Measurements from ENCODE around the gene WASL. TPM values are rescaled to one million over a fixed set of nuclear protein-coding genes. Genes with fewer than 3 reads are reported as not detected.
A peak's percentile ranks its signal among the peaks of the same experiment; 100 is the strongest.

The WASL gene
- polyA plus RNA-seq, 6 donors from 2014 or later: 0.63 to 3.9 (median 3.3) TPM

DNA sequence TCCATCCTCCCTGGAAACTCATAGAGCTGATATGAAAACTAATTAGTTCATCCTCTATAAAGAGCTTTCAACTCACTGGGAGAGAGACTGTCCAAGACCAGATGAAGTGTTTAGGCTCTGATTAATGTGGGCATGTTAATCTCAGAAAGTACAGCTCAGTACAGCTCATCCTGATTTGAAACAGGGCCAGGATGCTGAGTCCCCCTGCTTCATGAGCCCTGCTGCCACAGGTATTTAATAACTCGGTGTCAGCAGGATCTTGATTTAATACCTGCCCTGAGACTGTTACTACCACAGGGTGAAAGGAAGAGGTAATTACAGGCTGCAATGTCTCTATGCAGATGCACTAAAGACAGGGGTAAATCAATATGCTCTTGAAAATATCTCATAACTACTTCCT is 82.3 kb downstream of the WASL start:
- peaks cover 9 to 33% (median 27%) of the 10 kb centered on the region in 3 donors for H3K27me3 Mint-ChIP-seq
- H3K36me3 Mint-ChIP-seq: no peaks in the 10 kb centered on the region
- H3K27ac Mint-ChIP-seq: no peak overlapping the region
- DNase-seq: no peak
- H3K4me1 Mint-ChIP-seq: no peaks in the 10 kb centered on the region
- ATAC-seq (ENCODE audit: low read depth in 2 of 2): no peak
- H3K4me3 Mint-ChIP-seq: no peak overlapping the region
- no peaks in the 10 kb centered on the region for H3K9me3 Mint-ChIP-seq

- peaks cover 9 to 37% (median 33%) of the 10 kb centered on the region in 3 donors for H3K27me3 Mint-ChIP-seq
Measured at GRCh38 chr7:123665896-123666295, 82.9 kb downstream of the WASL start.

GRCh38 chr7:123665157-123665556 is 83.6 kb downstream of the WASL start:
- H3K4me3 Mint-ChIP-seq: no peak overlapping the region
- H3K36me3 Mint-ChIP-seq: no peaks in the 10 kb centered on the region
- H3K27ac Mint-ChIP-seq: no peak overlapping the region
- peaks cover 14 to 42% (median 37%) of the 10 kb centered on the region in 3 donors for H3K27me3 Mint-ChIP-seq
- DNase-seq (no peak), ATAC-seq (ENCODE audit: low read depth in 2 of 2) (no peak)
- no peaks in the 10 kb centered on the region for H3K4me1 Mint-ChIP-seq
- H3K9me3 Mint-ChIP-seq: no peaks in the 10 kb centered on the region

More at GRCh38 chr7:123665896-123666295, 82.9 kb downstream of the WASL start:
- Mint-ChIP-seq H3K4me3 (no peak overlapping the region), H3K27ac (no peak overlapping the region), H3K4me1 (no peaks in the 10 kb centered on the region), H3K36me3 (no peaks in the 10 kb centered on the region), H3K9me3 (no peaks in the 10 kb centered on the region)
- DNase-seq: no peak
- no peak for ATAC-seq (ENCODE audit: low read depth in 2 of 2)

DNA sequence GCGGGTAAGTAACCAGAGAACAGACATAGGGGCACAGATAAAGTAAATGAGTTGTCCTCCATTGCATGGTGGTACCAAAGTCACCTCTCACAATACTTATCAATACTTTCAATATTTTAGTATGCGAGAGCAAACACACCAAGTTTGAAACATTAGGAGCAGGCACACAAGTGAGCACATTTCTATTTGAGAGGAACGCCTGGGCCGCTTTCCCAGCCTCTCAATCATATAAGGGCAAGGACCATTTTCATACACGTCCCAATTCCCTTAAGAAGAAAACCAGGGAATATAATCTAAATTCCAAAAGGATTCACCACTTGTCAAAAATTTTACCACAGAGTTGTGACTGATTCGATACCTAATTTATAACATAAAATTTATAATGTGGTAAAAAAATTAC is 85.6 kb downstream of the WASL start:
- H3K9me3 Mint-ChIP-seq: no peaks in the 10 kb centered on the region
- H3K27me3 Mint-ChIP-seq: peaks cover 10 to 46% (median 46%) of the 10 kb centered on the region in 3 donors
- H3K27ac Mint-ChIP-seq: no peak overlapping the region
- ATAC-seq (ENCODE audit: low read depth in 2 of 2) (no peak), DNase-seq (no peak)
- H3K4me1 Mint-ChIP-seq: no peaks in the 10 kb centered on the region
- no peaks in the 10 kb centered on the region for H3K36me3 Mint-ChIP-seq
- no peak overlapping the region for H3K4me3 Mint-ChIP-seq

- Mint-ChIP-seq H3K36me3 (no peaks in the 10 kb centered on the region), H3K9me3 (no peaks in the 10 kb centered on the region), H3K27me3 (peaks cover 10 to 48% (median 46%) of the 10 kb centered on the region in 3 donors)
Measured at GRCh38 chr7:123662755-123663154, 86.0 kb downstream of the WASL start.

DNA sequence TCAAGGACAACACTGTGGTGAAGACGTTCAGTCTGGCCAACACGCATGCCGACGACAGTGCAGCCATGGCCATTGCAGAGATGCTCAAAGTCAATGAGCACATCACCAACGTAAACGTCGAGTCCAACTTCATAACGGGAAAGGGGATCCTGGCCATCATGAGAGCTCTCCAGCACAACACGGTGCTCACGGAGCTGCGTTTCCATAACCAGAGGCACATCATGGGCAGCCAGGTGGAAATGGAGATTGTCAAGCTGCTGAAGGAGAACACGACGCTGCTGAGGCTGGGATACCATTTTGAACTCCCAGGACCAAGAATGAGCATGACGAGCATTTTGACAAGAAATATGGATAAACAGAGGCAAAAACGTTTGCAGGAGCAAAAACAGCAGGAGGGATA is 86.5 kb downstream of the WASL start:
- no peaks in the 10 kb centered on the region for H3K4me1 Mint-ChIP-seq
- H3K36me3 Mint-ChIP-seq: no peaks in the 10 kb centered on the region
- no peak overlapping the region for H3K27ac Mint-ChIP-seq
- H3K27me3 Mint-ChIP-seq: peaks cover 10 to 48% (median 46%) of the 10 kb centered on the region in 3 donors
- DNase-seq (no peak), ATAC-seq (ENCODE audit: low read depth in 2 of 2) (no peak)
- peak overlapping the region in 1 of 8 donors; percentile 45 for H3K4me3 Mint-ChIP-seq
- no peaks in the 10 kb centered on the region for H3K9me3 Mint-ChIP-seq

More at GRCh38 chr7:123662755-123663154, 86.0 kb downstream of the WASL start:
- ATAC-seq (ENCODE audit: low read depth in 2 of 2) (no peak), DNase-seq (no peak)
- Mint-ChIP-seq H3K27ac (no peak overlapping the region), H3K4me3 (no peak overlapping the region), H3K4me1 (no peaks in the 10 kb centered on the region)

- H3K27ac Mint-ChIP-seq: no peak overlapping the region
- DNase-seq (no peak), ATAC-seq (ENCODE audit: low read depth in 2 of 2) (no peak)
- H3K4me1 Mint-ChIP-seq: no peaks in the 10 kb centered on the region
- no peaks in the 10 kb centered on the region for H3K9me3 Mint-ChIP-seq
- no peaks in the 10 kb centered on the region for H3K36me3 Mint-ChIP-seq
- no peak overlapping the region for H3K4me3 Mint-ChIP-seq
- peaks cover 14 to 48% (median 46%) of the 10 kb centered on the region in 3 donors for H3K27me3 Mint-ChIP-seq
Measured at GRCh38 chr7:123661765-123662164, 87.0 kb downstream of the WASL start.

GRCh38 chr7:123660514-123661354 is 88.1 kb downstream of the WASL start:
- no peak for ATAC-seq (ENCODE audit: low read depth in 2 of 2)

GRCh38 chr7:123658023-123658422 is 90.8 kb downstream of the WASL start:
- ATAC-seq (ENCODE audit: low read depth in 2 of 2) (no peak), DNase-seq (no peak)
- Mint-ChIP-seq H3K4me1 (no peaks in the 10 kb centered on the region), H3K36me3 (no peaks in the 10 kb centered on the region), H3K4me3 (no peak overlapping the region), H3K27me3 (peaks cover 17 to 36% (median 28%) of the 10 kb centered on the region in 3 donors), H3K9me3 (no peaks in the 10 kb centered on the region), H3K27ac (no peak overlapping the region)

More at GRCh38 chr7:123660514-123661354, 88.1 kb downstream of the WASL start:
- peak overlapping the region in 2 of 6 donors; percentile 1 to 27 for H3K27ac Mint-ChIP-seq
- peaks cover 15 to 47% (median 44%) of the 10 kb centered on the region in 3 donors for H3K27me3 Mint-ChIP-seq
- H3K9me3 Mint-ChIP-seq: no peaks in the 10 kb centered on the region
- no peak for DNase-seq
- H3K4me1 Mint-ChIP-seq: no peaks in the 10 kb centered on the region
- H3K36me3 Mint-ChIP-seq: no peaks in the 10 kb centered on the region
- H3K4me3 Mint-ChIP-seq: no peak overlapping the region

DNA sequence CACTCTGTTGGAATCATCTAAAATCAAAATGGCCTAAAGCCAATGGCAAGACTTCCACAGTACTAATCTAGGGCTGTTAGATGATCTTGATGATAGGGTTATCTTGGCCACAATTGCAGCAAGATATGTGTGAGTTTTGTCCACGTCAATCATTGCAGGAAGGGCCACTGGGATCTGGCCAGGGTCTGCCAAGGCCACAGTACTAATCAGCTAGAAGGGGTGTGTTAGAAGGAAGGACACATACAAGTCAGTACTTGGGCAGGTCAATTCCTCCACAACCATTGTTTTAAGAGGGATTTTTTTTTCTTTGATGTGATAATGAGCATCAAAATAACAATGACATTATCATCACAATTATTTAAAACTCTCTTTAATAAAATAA is 91.5 kb downstream of the WASL start:
- ATAC-seq (ENCODE audit: low read depth in 2 of 2) (no peak), DNase-seq (no peak)
- Mint-ChIP-seq H3K27me3 (peaks cover 12 to 28% (median 21%) of the 10 kb centered on the region in 3 donors), H3K4me3 (no peak overlapping the region), H3K9me3 (no peaks in the 10 kb centered on the region), H3K27ac (peak overlapping the region in 1 of 6 donors; percentile 48), H3K4me1 (no peaks in the 10 kb centered on the region), H3K36me3 (no peaks in the 10 kb centered on the region)

DNA sequence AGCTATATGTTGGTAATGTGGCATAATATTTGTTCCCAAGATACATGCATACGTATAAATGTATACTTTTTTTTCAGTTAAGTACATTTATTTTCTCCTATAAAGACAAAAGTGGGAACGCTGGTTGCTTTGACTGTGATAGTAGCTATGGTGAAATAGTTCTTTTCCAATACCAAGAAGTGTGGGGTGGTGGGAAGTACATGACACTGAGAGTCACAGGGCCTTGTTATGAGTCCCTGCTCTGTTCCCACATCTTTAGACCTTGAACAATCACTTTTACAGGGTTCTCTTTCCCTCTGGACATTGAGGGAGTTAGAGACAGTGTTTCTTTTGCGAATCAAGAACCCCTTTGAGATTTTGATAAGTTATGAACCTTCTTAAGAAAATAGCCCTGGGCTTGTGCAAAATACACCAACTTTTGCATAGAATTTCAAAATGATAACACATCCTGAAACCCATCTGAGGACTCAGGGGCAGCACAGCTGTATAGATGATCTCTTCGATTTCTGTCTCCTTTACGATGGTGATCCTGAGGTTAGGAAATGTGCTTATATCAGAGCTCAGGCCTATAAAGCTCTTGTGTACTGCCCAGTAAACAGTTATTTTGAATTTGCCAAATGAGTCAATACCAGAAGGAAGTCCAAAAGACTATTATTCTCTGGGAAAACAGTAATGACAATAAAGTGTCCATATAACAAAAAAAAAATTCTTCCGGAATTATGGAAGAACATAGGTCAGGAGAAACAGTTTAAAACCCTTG is 92.1 kb downstream of the WASL start:
- peaks cover 12 to 24% (median 15%) of the 10 kb centered on the region in 3 donors for H3K27me3 Mint-ChIP-seq
- no peak overlapping the region for H3K27ac Mint-ChIP-seq
- ATAC-seq (ENCODE audit: low read depth in 2 of 2): no peak
- no peak overlapping the region for H3K4me3 Mint-ChIP-seq
- no peak for DNase-seq
- H3K4me1 Mint-ChIP-seq: no peaks in the 10 kb centered on the region
- H3K36me3 Mint-ChIP-seq: no peaks in the 10 kb centered on the region
- no peaks in the 10 kb centered on the region for H3K9me3 Mint-ChIP-seq

DNA sequence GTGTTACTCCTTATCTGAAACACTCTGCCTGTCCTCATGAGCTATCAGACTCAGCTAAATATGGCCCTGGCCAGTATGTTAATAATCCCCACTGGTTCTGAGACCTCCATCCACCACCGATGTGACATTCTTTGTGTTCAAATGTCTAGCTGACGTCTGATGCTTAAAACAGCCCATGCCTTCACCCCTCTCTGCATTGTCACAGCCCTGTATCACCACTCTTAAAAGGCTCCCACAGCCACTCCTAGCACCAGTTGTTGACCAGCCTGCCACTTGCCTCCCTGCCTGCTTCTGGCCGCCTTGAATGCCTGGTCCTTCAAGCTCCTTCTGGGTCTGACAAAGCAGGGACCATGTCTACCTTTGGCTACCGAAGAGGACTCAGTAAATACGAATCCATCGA is 93.2 kb downstream of the WASL start, which contains the start of gene LMOD2:
Gene LMOD2, plus strand, starts transcription at position 253 of the 400 bp plus-strand sequence. Its CDS starts 98 bp downstream, at position 351.
- DNase-seq (no peak), ATAC-seq (ENCODE audit: low read depth in 2 of 2) (no peak)
- peaks cover 9 to 15% (median 13%) of the 10 kb centered on the region in 3 donors for H3K27me3 Mint-ChIP-seq
- no peak within 1 kb of the TSS for H3K4me3 Mint-ChIP-seq
- H3K27ac Mint-ChIP-seq: no peak within 1 kb of the TSS
- no peaks in the 10 kb centered on the region for H3K4me1 Mint-ChIP-seq
- H3K36me3 Mint-ChIP-seq: no peaks in the 10 kb centered on the region
- H3K9me3 Mint-ChIP-seq: no peaks in the 10 kb centered on the region

DNA sequence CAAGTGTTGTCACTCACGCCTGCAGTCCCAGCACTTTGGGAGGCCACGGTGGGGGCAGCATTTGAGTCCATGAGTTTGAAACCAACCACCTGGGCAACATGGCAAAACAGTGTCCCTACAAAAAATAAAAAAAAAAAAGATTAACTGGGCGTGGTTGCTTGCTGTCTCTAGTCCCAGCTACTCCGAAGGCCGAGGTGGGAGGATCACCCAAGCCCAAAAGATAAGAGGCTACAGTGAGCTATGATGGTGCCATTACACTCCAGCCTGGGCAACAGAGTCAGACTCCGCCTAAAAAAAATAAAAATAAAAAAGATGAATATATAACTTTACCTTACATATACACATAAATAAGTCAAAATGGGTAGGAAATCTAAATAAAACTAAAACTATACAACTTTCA is 95.6 kb downstream of the WASL start:
- DNase-seq (no peak), ATAC-seq (ENCODE audit: low read depth in 2 of 2) (no peak)
- Mint-ChIP-seq H3K36me3 (no peaks in the 10 kb centered on the region), H3K9me3 (no peaks in the 10 kb centered on the region), H3K27ac (no peak overlapping the region), H3K4me3 (no peak overlapping the region), H3K4me1 (no peaks in the 10 kb centered on the region), H3K27me3 (peaks cover 8 to 21% (median 18%) of the 10 kb centered on the region in 3 donors)

Measured in naive B cell (primary cell).